H1 (cell line): Measurements from ENCODE around the gene VWF. TPM values are rescaled to one million over a fixed set of nuclear protein-coding genes. Genes with fewer than 3 reads are reported as not detected.

ENCODE experiments used
- CTCF ChIA-PET: fragments of 300-600 bp; sonication (Branson Sonifier 250); formaldehyde crosslinking; loops from one replicate; lab custom pipeline; 2021; ENCODE audit not compliant: partially characterized antibody; lab: Charles Lee
- POLR2A ChIA-PET: fragments of 300-600 bp; sonication (Branson Sonifier 250); formaldehyde crosslinking; loops from one replicate; lab custom pipeline; 2021; ENCODE audit warnings: inconsistent platforms; ENCODE audit not compliant: partially characterized antibody; lab: Charles Lee
- DNase-seq, 2 experiments: peaks; one replicate each; pipeline versions ENCODE4 v3.0.0 to v3.0.0-alpha.2; 2010 to 2022; ENCODE audit warnings: low spot score in 2 of 2, low read depth in 1 of 2, mixed read lengths in 1 of 2
- FAIRE-seq: peaks from 2 replicates; lab custom pipeline; 2011; peaks lifted over from hg19 to GRCh38; lab: Jason Lieb, UNC
- H2AFZ ChIP-seq: 2 replicates; pipeline ENCODE4 v1.8.1; 2012; ENCODE audit warnings: low read length, inconsistent platforms
- H2AK5ac ChIP-seq: 2 replicates; pipeline ENCODE4 v1.6.1; 2013; ENCODE audit warnings: low read depth, low read length
- H2BK120ac ChIP-seq: replicated peaks from 2 replicates; pipeline ENCODE3; 2013; ENCODE audit warnings: low read depth, low read length, inconsistent platforms
- H2BK12ac ChIP-seq: 2 replicates; pipeline ENCODE4 v1.6.1; 2013; ENCODE audit warnings: low read depth, low read length
- H2BK15ac ChIP-seq: 2 replicates; pipeline ENCODE4 v1.6.1; 2013; ENCODE audit warnings: low read length
- H2BK20ac ChIP-seq: 2 replicates; pipeline ENCODE4 v1.6.1; 2013; ENCODE audit warnings: low read length
- H2BK5ac ChIP-seq: 2 replicates; pipeline ENCODE4 v1.6.1; 2013; ENCODE audit warnings: low read depth, low read length
- H3K14ac ChIP-seq: 2 replicates; pipeline ENCODE4 v1.6.1; 2013; ENCODE audit warnings: inconsistent platforms; ENCODE audit not compliant: insufficient read length
- H3K18ac ChIP-seq: 2 replicates; pipeline ENCODE4 v1.6.1; 2013; ENCODE audit warnings: low read length; ENCODE audit errors: extremely low read depth
- H3K23ac ChIP-seq: 2 replicates; pipeline ENCODE4 v1.6.1; 2013; ENCODE audit warnings: inconsistent platforms; ENCODE audit not compliant: insufficient read length
- H3K23me2 ChIP-seq: 2 replicates; pipeline ENCODE4 v1.6.1; 2013; ENCODE audit warnings: low read depth, low read length
- H3K27ac ChIP-seq: 2 replicates; pipeline ENCODE4 v1.6.1; 2011; ENCODE audit warnings: low read depth, low read length, inconsistent platforms
- H3K27me3 ChIP-seq, 4 experiments: replicated peaks in 1 of 4; 1 replicate in 1 of 4; 2 replicates in 3 of 4; pipeline versions ENCODE4 v1.6.1 to v1.8.1; 2011 to 2013; ENCODE audit warnings: low read length in 3 of 4, mild to moderate bottlenecking in 3 of 4, inconsistent platforms in 2 of 4, mixed read lengths in 2 of 4, moderate library complexity in 1 of 4; ENCODE audit not compliant: control insufficient read depth in 3 of 4, insufficient read depth in 3 of 4; ENCODE audit errors: extremely low read depth in 1 of 4
- H3K36me3 ChIP-seq, 4 experiments: 2 replicates each; pipeline versions ENCODE4 v1.6.1 to v1.8.1; 2011 to 2013; ENCODE audit warnings: mild to moderate bottlenecking in 4 of 4, low read length in 3 of 4, moderate library complexity in 2 of 4, control low read depth in 1 of 4, inconsistent platforms in 1 of 4; ENCODE audit not compliant: insufficient read depth in 4 of 4, control insufficient read depth in 2 of 4
- H3K4ac ChIP-seq: replicated peaks from 2 replicates; pipeline ENCODE3; 2013; ENCODE audit warnings: low read length, low read depth, mixed read lengths, inconsistent platforms; ENCODE audit not compliant: insufficient read length
- H3K4me1 ChIP-seq, 4 experiments: replicated peaks in 1 of 4; 1 replicate in 1 of 4; 2 replicates in 3 of 4; pipeline versions ENCODE4 v1.6.1 to v1.8.1; 2011 to 2013; ENCODE audit warnings: low read length in 3 of 4, inconsistent platforms in 2 of 4, mixed read lengths in 1 of 4; ENCODE audit not compliant: insufficient read depth in 4 of 4, control insufficient read depth in 3 of 4
- H3K4me2 ChIP-seq, 2 experiments: 2 replicates each; pipeline versions ENCODE4 v1.6.1 to v1.8.1; 2011 to 2013; ENCODE audit warnings: low read depth in 2 of 2, low read length in 2 of 2, control low read depth in 1 of 2, inconsistent platforms in 1 of 2, mild to moderate bottlenecking in 1 of 2; ENCODE audit not compliant: insufficient read depth in 1 of 2
- H3K4me3 ChIP-seq, 4 experiments: fragments of 200-600, 300-600 bp in 1 of 4; sonication (generic), shearing (Covaris generic), sonication (Bioruptor Twin) in 1 of 4; 2 replicates each; pipeline versions ENCODE4 v1.5.1 to v1.8.1; 2011 to 2016; ENCODE audit warnings: low read length in 4 of 4, low read depth in 3 of 4, control low read depth in 2 of 4, inconsistent platforms in 2 of 4, mild to moderate bottlenecking in 2 of 4, mixed read lengths in 1 of 4, moderate library complexity in 1 of 4; ENCODE audit not compliant: insufficient read depth in 2 of 4; ENCODE audit errors: extremely low read depth in 1 of 4
- H3K56ac ChIP-seq: replicated peaks from 2 replicates; pipeline ENCODE3; 2013; ENCODE audit warnings: low read depth, mild to moderate bottlenecking, mixed read lengths, low read length, inconsistent platforms; ENCODE audit not compliant: insufficient read length
- H3K79me1 ChIP-seq: 2 replicates; pipeline ENCODE4 v1.6.1; 2013; ENCODE audit warnings: low read depth, low read length, control low read depth
- H3K79me2 ChIP-seq, 2 experiments: 2 replicates each; pipeline versions ENCODE4 v1.6.1 to v1.8.1; 2012 to 2013; ENCODE audit warnings: low read length in 2 of 2, mild to moderate bottlenecking in 2 of 2, inconsistent platforms in 1 of 2; ENCODE audit not compliant: insufficient read depth in 2 of 2, control insufficient read depth in 1 of 2
- H3K9ac ChIP-seq, 4 experiments: replicated peaks in 1 of 4; 1 replicate in 1 of 4; 2 replicates in 3 of 4; pipeline versions ENCODE4 v1.6.1 to v1.8.1; 2011 to 2013; ENCODE audit warnings: low read depth in 3 of 4, low read length in 3 of 4, control low read depth in 2 of 4, mild to moderate bottlenecking in 2 of 4, moderate library complexity in 2 of 4, inconsistent platforms in 1 of 4; ENCODE audit errors: extremely low read depth in 1 of 4
- H3K9me3 ChIP-seq, 2 experiments: 2 replicates each; pipeline versions ENCODE4 v1.6.1 to v1.8.1; 2012 to 2013; ENCODE audit warnings: mild to moderate bottlenecking in 2 of 2, moderate library complexity in 2 of 2, control low read depth in 1 of 2, inconsistent platforms in 1 of 2, low read depth in 1 of 2, low read length in 1 of 2, mixed read lengths in 1 of 2; ENCODE audit not compliant: insufficient read depth in 2 of 2
- H4K20me1 ChIP-seq, 2 experiments: replicated peaks in 1 of 2; 2 replicates each; pipeline versions ENCODE3 to v1.8.1; 2011 to 2013; ENCODE audit warnings: inconsistent platforms in 2 of 2, low read length in 2 of 2, mild to moderate bottlenecking in 1 of 2; ENCODE audit not compliant: insufficient read depth in 2 of 2, control insufficient read depth in 1 of 2
- H4K5ac ChIP-seq: 2 replicates; pipeline ENCODE4 v1.6.1; 2013; ENCODE audit warnings: low read length, low read depth, mixed read lengths, inconsistent platforms; ENCODE audit not compliant: insufficient read length
- H4K8ac ChIP-seq: 2 replicates; pipeline ENCODE4 v1.8.0; 2013; ENCODE audit warnings: mild to moderate bottlenecking, moderate library complexity, low read length, inconsistent platforms; ENCODE audit not compliant: insufficient read depth; ENCODE audit errors: extremely low read depth
- H4K91ac ChIP-seq: replicated peaks from 2 replicates; pipeline ENCODE3; 2013; ENCODE audit warnings: low read length, mixed read lengths, inconsistent platforms; ENCODE audit not compliant: insufficient read length
- CBX8 ChIP-seq: fragments of 300-800, 300-1000 bp; sonication (generic); IDR thresholded peaks from 2 replicates; pipeline ENCODE4 v1.7.1; 2016; ENCODE audit warnings: low read depth, low read length, borderline replicate concordance
- CHD2 ChIP-seq: IDR thresholded peaks from 2 replicates; pipeline ENCODE4 v1.6.1; 2012; ENCODE audit warnings: low read length, improper control_type of control experiment
- GABPA ChIP-seq: IDR thresholded peaks from 2 replicates; pipeline ENCODE4 v1.6.1; 2011; ENCODE audit warnings: mild to moderate bottlenecking, low read length, moderate library complexity, borderline replicate concordance; ENCODE audit not compliant: insufficient read depth
- GTF2F1 ChIP-seq: IDR thresholded peaks from 2 replicates; pipeline ENCODE4 v1.6.1; 2012; ENCODE audit warnings: low read depth, low read length, improper control_type of control experiment, borderline replicate concordance
- HDAC2 ChIP-seq, 2 experiments: fragments of 300-600 bp in 1 of 2; sonication (generic) in 1 of 2; IDR thresholded peaks; 2 replicates each; pipeline ENCODE4 v1.6.1; 2011 to 2012; ENCODE audit warnings: low read depth in 2 of 2, low read length in 2 of 2, mild to moderate bottlenecking in 2 of 2, moderate library complexity in 2 of 2, borderline replicate concordance in 1 of 2, inconsistent platforms in 1 of 2
- HDAC6 ChIP-seq: IDR thresholded peaks from one replicate; pipeline ENCODE4 v1.7.1; 2012; ENCODE audit warnings: low read depth, mild to moderate bottlenecking, inconsistent platforms, low read length, moderate library complexity
- JUND ChIP-seq: IDR thresholded peaks from 2 replicates; pipeline ENCODE4 v1.6.1; 2011; ENCODE audit warnings: mild to moderate bottlenecking, improper control_type of control experiment, low read length
- KDM1A ChIP-seq: fragments of 200-600, 300-600 bp; sonication (generic); IDR thresholded peaks from 2 replicates; pipeline ENCODE4 v1.7.1; 2016; ENCODE audit warnings: mild to moderate bottlenecking, low read length, borderline replicate concordance
- MAX ChIP-seq: IDR thresholded peaks from 2 replicates; pipeline ENCODE4 v1.6.1; 2012; ENCODE audit warnings: inconsistent platforms
- SIN3A ChIP-seq, 2 experiments: IDR thresholded peaks in 1 of 2; conservative IDR thresholded peaks in 1 of 2; 2 replicates each; pipeline ENCODE4 v1.6.1; 2011 to 2012; ENCODE audit warnings: low read length in 2 of 2, improper control_type of control experiment in 1 of 2, low read depth in 1 of 2, mild to moderate bottlenecking in 1 of 2
- SIRT6 ChIP-seq: IDR thresholded peaks from one replicate; pipeline ENCODE4 v1.7.1; 2012; ENCODE audit warnings: low read length, inconsistent platforms
- SP2 ChIP-seq: IDR thresholded peaks from 2 replicates; pipeline ENCODE4 v1.6.1; 2012; ENCODE audit warnings: mild to moderate bottlenecking, low read length, inconsistent platforms
- SP4 ChIP-seq: IDR thresholded peaks from 2 replicates; pipeline ENCODE4 v1.6.1; 2012; ENCODE audit warnings: low read length, inconsistent platforms
- SRF ChIP-seq: IDR thresholded peaks from 2 replicates; pipeline ENCODE4 v1.6.1; 2011; ENCODE audit warnings: mild to moderate bottlenecking, low read depth, low read length, moderate library complexity
- YY1 ChIP-seq: IDR thresholded peaks from 2 replicates; pipeline ENCODE4 v1.6.1; 2011; ENCODE audit warnings: low read depth, mild to moderate bottlenecking, low read length
- WGBS, 2 experiments: shearing (Covaris generic) in 1 of 2; methylation state at CpG; one replicate each; pipeline versions ENCODE4 v1.1.6 to v1.1.7; 2013 to 2015; ENCODE audit warnings: low lambda C conversion rate in 2 of 2, mixed read lengths in 2 of 2, inconsistent platforms in 1 of 2, low coverage in 1 of 2, missing lambda C conversion rate in 1 of 2; ENCODE audit not compliant: insufficient replicate concordance in 2 of 2, insufficient coverage in 1 of 2, insufficient read length in 1 of 2; ENCODE audit errors: extremely low coverage in 1 of 2, missing lambda C conversion rate in 1 of 2; 5-methylcytosine and 5-hydroxymethylcytosine counted together
- polyA plus RNA-seq, 7 experiments: library from polyadenylated mRNA; depleted of rRNA in 3 of 7; stranded (reverse) in 5 of 7; unstranded in 2 of 7; fragments of >200 nt in 5 of 7; fragments of 200-250 nt in 2 of 7; gene quantifications; 1 replicate in 5 of 7; 2 replicates in 1 of 7; 4 replicates in 1 of 7; pipeline versions ENCODE4 v1.2.1 to v1.2.3, GENCODE V29; 2011 to 2013; ENCODE audit warnings: missing spikeins in 2 of 7, mixed read lengths in 2 of 7
- total RNA-seq: library from RNA; stranded (reverse); fragmentation: NEBNext Ultra II Directional; extraction: Animal tissue kit (Norgen Biotek cat#: 25700); gene quantifications from 2 replicates; pipeline ENCODE4 v1.2.1, GENCODE V29; 2021

The VWF gene
- total and polyA plus RNA-seq, 2 of the 8 experiments (the other 6 are each of a cell fraction or from before 2014, with no cell fraction given), result 0.39 to 0.60 TPM

GRCh38 chr12:6061660-6062059 is 62.8 kb downstream of the VWF start:
- Histone ChIP-seq H2BK20ac (no peak overlapping the region), H4K8ac (no peak overlapping the region)
- CTCF ChIA-PET, result interaction anchor here (0.6 to 12.1 kb wide), 7 partner anchors 9 to 235 kb away, joined by 3 to 130 read pairs (median 4); no protein-coding TSS in a partner anchor
- no peak for TF ChIP-seq SP4
- no peak for TF ChIP-seq CBX8
- no peak for TF ChIP-seq SIN3A (conservative IDR thresholded peaks at IDR 0.05 in 1 of 2, IDR thresholded peaks at IDR 0.05 in 1 of 2; ENCODE audit: low read depth in 1 of 2, low read length in 2 of 2)
- no peak for TF ChIP-seq YY1
- no peak for TF ChIP-seq CHD2
- TF ChIP-seq SIRT6, result no peak
- no peak for TF ChIP-seq HDAC2 (IDR thresholded peaks at IDR 0.05; ENCODE audit: borderline replicate concordance in 1 of 2, low read depth in 2 of 2, low read length in 2 of 2)
- no peak for TF ChIP-seq GABPA
- no peak for TF ChIP-seq SP2
- no peak for TF ChIP-seq JUND
- TF ChIP-seq KDM1A, result no peak
- TF ChIP-seq HDAC6, result no peak
- TF ChIP-seq MAX, result no peak
- TF ChIP-seq GTF2F1, result no peak
- TF ChIP-seq SRF, result no peak

More at GRCh38 chr12:6061660-6062059, 62.8 kb downstream of the VWF start:
- Histone ChIP-seq H3K4me1 (peaks cover 7 to 14% (median 13%) of the 10 kb centered on the region in 4 experiments), H2AFZ (no peak overlapping the region), H3K4ac (no peak overlapping the region), H3K9ac (no peak overlapping the region), H3K4me3 (no peak overlapping the region), H3K27ac (no peak overlapping the region), H2BK15ac (no peak overlapping the region), H2AK5ac (no peak overlapping the region), H3K56ac (no peak overlapping the region), H4K20me1 (no peaks in the 10 kb centered on the region), H3K18ac (no peak overlapping the region), H2BK5ac (no peak overlapping the region), H3K36me3 (no peaks in the 10 kb centered on the region), H3K79me1 (no peaks in the 10 kb centered on the region), H4K91ac (no peak overlapping the region), H3K27me3 (peaks cover 0 to 8% (median 4%) of the 10 kb centered on the region in 4 experiments; a peak in 5 of 7 replicates), H3K79me2 (no peaks in the 10 kb centered on the region), H2BK12ac (no peak overlapping the region), H2BK120ac (no peak overlapping the region), H3K23ac (no peak overlapping the region), H3K23me2 (peaks cover 6% of the 10 kb centered on the region; the same call in 1 of the 2 replicates), H3K4me2 (no peak overlapping the region), H4K5ac (no peak overlapping the region), H3K14ac (no peak overlapping the region), H3K9me3 (no peaks in the 10 kb centered on the region)
- DNase-seq (no peak), FAIRE-seq (no peak)
- POLR2A ChIA-PET, result no interaction called here
- WGBS, 2 experiments, result 89% methylated on average over 3 of the region's 3 CpGs; no CpG with 5 or more reads in 1 of the 2 experiments
